Right atrium auricular region (tissue), 2 donors: Measurements from ENCODE around the gene COX6B2. TPM values are rescaled to one million over a fixed set of nuclear protein-coding genes. Genes with fewer than 3 reads are reported as not detected.
A peak's percentile ranks its signal among the peaks of the same experiment; 100 is the strongest.

Source experiments
- DNase-seq: peaks from one replicate; pipeline ENCODE4 v3.0.0-alpha.2; 2019; ENCODE audit warnings: low spot score
- H3K27ac ChIP-seq, 2 donors: fragments of 200-600 bp; sonication (generic); 1 replicate in 1 of 2; 2 replicates in 1 of 2; pipeline ENCODE4 v1.5.1; 2016 to 2019
- H3K27me3 ChIP-seq, 2 donors: fragments of 200-600 bp; sonication (generic); one replicate each; pipeline versions ENCODE4 v1.5.1 to v1.6.0; 2017 to 2019
- H3K36me3 ChIP-seq: fragments of 200-600 bp; sonication (generic); one replicate; pipeline ENCODE4 v1.5.1; 2016
- H3K4me1 ChIP-seq, 2 donors: fragments of 200-600 bp; sonication (generic); one replicate each; pipeline versions ENCODE4 v1.5.1 to v1.6.0; 2017 to 2019
- H3K4me3 ChIP-seq, 2 donors: fragments of 200-600 bp; sonication (generic); 1 replicate in 1 of 2; 2 replicates in 1 of 2; pipeline ENCODE4 v1.5.1; 2017 to 2019; ENCODE audit warnings: mild to moderate bottlenecking in 1 of 2, moderate library complexity in 1 of 2
- H3K9me3 ChIP-seq, 2 donors: fragments of 200-600 bp; sonication (generic); one replicate each; pipeline ENCODE4 v1.5.1; 2019
- CTCF ChIP-seq, 2 donors: fragments of 200-600 bp; sonication (generic); IDR thresholded peaks; one replicate each; pipeline ENCODE4 v1.5.1; 2019; ENCODE audit warnings: antibody characterized with exemption in 2 of 2
- total RNA-seq, 2 donors: library from RNA; depleted of rRNA; stranded (reverse); fragments of >200 nt; gene quantifications; one replicate each; pipeline ENCODE4 v1.1.0, GENCODE V29; 2016

The COX6B2 gene
- total RNA-seq, 2 donors from 2014 or later, result not detected

GRCh38 chr19:55345818-55346724, 8.4 kb downstream of the COX6B2 start:
- no peak for DNase-seq
- Histone ChIP-seq H3K9me3 (no peaks in the 10 kb centered on the region), H3K4me1 (peaks cover 0 to 15% of the 10 kb centered on the region in 2 donors), H3K36me3 (peaks cover 14% of the 10 kb centered on the region), H3K4me3 (no peak overlapping the region), H3K27me3 (no peaks in the 10 kb centered on the region), H3K27ac (no peak overlapping the region)
- TF ChIP-seq CTCF (IDR thresholded peaks at IDR 0.05), result no peak

GRCh38 chr19:55345101-55345817, 9.3 kb downstream of the COX6B2 start:
- Histone ChIP-seq H3K4me1 (peaks cover 0 to 23% of the 10 kb centered on the region in 2 donors), H3K36me3 (peaks cover 14% of the 10 kb centered on the region), H3K27me3 (no peaks in the 10 kb centered on the region), H3K4me3 (no peak overlapping the region), H3K27ac (no peak overlapping the region), H3K9me3 (no peaks in the 10 kb centered on the region)
- TF ChIP-seq CTCF (IDR thresholded peaks at IDR 0.05), result no peak
- no peak for DNase-seq

- peaks cover 0 to 26% of the 10 kb centered on the region in 2 donors for H3K4me1 ChIP-seq
- H3K4me3 ChIP-seq, result no peak overlapping the region
- no peak overlapping the region for H3K27ac ChIP-seq
- peaks cover 14% of the 10 kb centered on the region for H3K36me3 ChIP-seq
- H3K9me3 ChIP-seq, result no peaks in the 10 kb centered on the region
- no peak for DNase-seq
- H3K27me3 ChIP-seq, result no peaks in the 10 kb centered on the region
- no peak for TF ChIP-seq CTCF (IDR thresholded peaks at IDR 0.05)
Observed at GRCh38 chr19:55344444-55344843, 10.1 kb downstream of the COX6B2 start.

GRCh38 chr19:55341595-55342531, 12.7 kb downstream of the COX6B2 start:
- Histone ChIP-seq H3K9me3 (no peaks in the 10 kb centered on the region), H3K27me3 (no peaks in the 10 kb centered on the region), H3K36me3 (peaks cover 10% of the 10 kb centered on the region), H3K27ac (no peak overlapping the region), H3K4me1 (peaks cover 0 to 35% of the 10 kb centered on the region in 2 donors), H3K4me3 (no peak overlapping the region)
- DNase-seq, result no peak
- no peak for TF ChIP-seq CTCF (IDR thresholded peaks at IDR 0.05)

GRCh38 chr19:55341171-55341588, 13.3 kb downstream of the COX6B2 start:
- peak overlapping the region; percentile 68 to 81 for H3K4me3 ChIP-seq
- no peaks in the 10 kb centered on the region for H3K27me3 ChIP-seq
- H3K4me1 ChIP-seq, result peaks cover 0 to 34% of the 10 kb centered on the region in 2 donors
- peak overlapping the region; percentile 88 to 95 for H3K27ac ChIP-seq
- TF ChIP-seq CTCF (IDR thresholded peaks at IDR 0.05), result no peak
- H3K36me3 ChIP-seq, result peaks cover 10% of the 10 kb centered on the region
- no peaks in the 10 kb centered on the region for H3K9me3 ChIP-seq
- DNase-seq, result peak; percentile 64
